Breast epithelium (tissue), 4 donors: ENCODE results near the gene IFNL4. TPM values are rescaled to one million over a fixed set of nuclear protein-coding genes. Genes with fewer than 3 reads are reported as not detected.
A peak's percentile ranks its signal among the peaks of the same experiment; 100 is the strongest.
"Not testable (repeated sequence)": the region's sequence is repeated elsewhere in the genome, so short reads cannot be mapped to it uniquely, and the experiment has no call there.

ENCODE experiments used
- DNase-seq, 2 donors: peaks; one replicate each; pipeline ENCODE4 v3.0.0-alpha.2; 2019; ENCODE audit warnings: low spot score in 2 of 2
- H3K27ac ChIP-seq, 2 donors: fragments of 200-600 bp; sonication (generic) in 1 of 2; one replicate each; pipeline ENCODE4 v1.5.1; 2016 to 2019; ENCODE audit warnings: mild to moderate bottlenecking in 1 of 2
- H3K27me3 ChIP-seq, 2 donors: fragments of 200-600 bp; sonication (generic) in 1 of 2; one replicate each; pipeline versions ENCODE4 v1.5.1 to v1.6.0; 2017 to 2019; ENCODE audit warnings: control low read depth in 1 of 2, mild to moderate bottlenecking in 1 of 2
- H3K36me3 ChIP-seq: fragments of 200-600 bp; one replicate; pipeline ENCODE4 v1.5.1; 2019
- H3K4me1 ChIP-seq, 2 donors: fragments of 200-600 bp; sonication (generic); one replicate each; pipeline ENCODE4 v1.5.1; 2016 to 2019; ENCODE audit warnings: control low read depth in 1 of 2
- H3K4me3 ChIP-seq, 3 donors: fragments of 200-600 bp; sonication (generic); 1 replicate in 2 of 3; 2 replicates in 1 of 3; pipeline ENCODE4 v1.5.1; 2016 to 2019; ENCODE audit warnings: mild to moderate bottlenecking in 3 of 3, moderate library complexity in 2 of 3
- H3K9me3 ChIP-seq, 2 donors: fragments of 200-600 bp; sonication (generic) in 1 of 2; one replicate each; pipeline ENCODE4 v1.5.1; 2016 to 2019; ENCODE audit warnings: control low read depth in 1 of 2
- CTCF ChIP-seq, 3 donors: fragments of 450-650 bp; IDR thresholded peaks; one replicate each; pipeline ENCODE4 v1.5.1; 2016 to 2017; ENCODE audit warnings: antibody characterized with exemption in 3 of 3, mild to moderate bottlenecking in 3 of 3, moderate library complexity in 3 of 3
- POLR2A ChIP-seq: fragments of 450-650 bp; IDR thresholded peaks from one replicate; pipeline ENCODE4 v1.6.1; 2016; ENCODE audit warnings: antibody characterized with exemption, mild to moderate bottlenecking, moderate library complexity
- POLR2AphosphoS5 ChIP-seq, 3 donors: sonication (generic); formaldehyde crosslinking; IDR thresholded peaks; one replicate each; pipeline ENCODE4 v1.6.1; 2017; ENCODE audit warnings: antibody characterized with exemption in 3 of 3
- intact Hi-C: fragments of 100-400 bp; cut with DNase I; formaldehyde crosslinking; loops from one replicate; pipeline ENCODE4 v1.15.1; 2023; ENCODE audit warnings: low total_unique reads
- total RNA-seq, 3 donors: library from RNA; depleted of rRNA; stranded (reverse); fragments of >200 nt; gene quantifications; one replicate each; pipeline ENCODE4 v1.1.0, GENCODE V29; 2016

Gene IFNL4
- total RNA-seq, 3 donors from 2014 or later, result not detected

DNA sequence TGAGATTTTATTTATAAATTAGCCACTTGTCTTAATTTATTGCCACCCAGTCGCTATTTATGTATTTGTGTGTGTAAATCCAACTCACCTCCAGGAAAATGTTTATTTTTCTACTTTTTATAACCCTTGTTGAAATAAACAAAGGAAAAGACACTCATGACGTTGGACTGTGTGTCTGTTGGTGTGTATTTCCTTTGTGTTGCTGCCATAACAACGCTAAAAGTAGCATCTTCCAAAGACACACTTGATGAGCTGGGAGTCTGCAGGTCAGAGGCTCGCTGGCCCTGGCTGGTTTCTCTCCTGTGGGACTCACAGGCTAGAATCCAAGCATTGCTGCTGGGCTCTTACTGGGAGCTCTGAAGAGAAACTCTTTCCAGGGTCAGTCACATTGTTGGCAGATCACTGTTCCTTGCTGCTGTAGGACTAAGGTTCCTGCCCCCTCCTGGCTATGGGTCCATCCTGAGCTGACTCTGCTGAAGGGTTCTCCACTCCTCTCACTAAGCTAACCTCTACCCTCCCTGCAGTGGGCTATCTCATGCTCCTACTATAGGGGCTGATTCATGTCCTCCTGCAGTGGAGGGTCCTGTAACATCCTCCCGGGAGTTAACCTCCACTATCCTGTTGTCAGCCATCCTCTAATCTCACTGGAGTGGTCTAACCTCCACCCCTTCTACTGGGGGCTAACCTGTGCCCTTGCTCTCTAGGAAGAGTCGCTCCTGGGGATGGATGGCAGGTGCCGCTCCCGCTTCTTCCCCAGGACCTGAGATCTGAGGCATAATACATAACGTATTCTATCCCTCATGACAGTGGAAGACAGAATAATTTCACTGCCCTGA lies 21.6 kb upstream of the IFNL4 start:
- intact Hi-C loops, result no loop called here
- H3K4me3 ChIP-seq, result no peak overlapping the region
- no peaks in the 10 kb centered on the region for H3K36me3 ChIP-seq
- no peak for DNase-seq
- H3K27ac ChIP-seq, result no peak overlapping the region
- H3K27me3 ChIP-seq, result peaks cover 0 to 4% of the 10 kb centered on the region in 2 donors
- no peaks in the 10 kb centered on the region for H3K4me1 ChIP-seq
- TF ChIP-seq CTCF (IDR thresholded peaks at IDR 0.05) (no peak), POLR2AphosphoS5 (IDR thresholded peaks at IDR 0.05) (no peak), POLR2A (no peak)
- H3K9me3 ChIP-seq, result no peaks in the 10 kb centered on the region

GRCh38 chr19:39269369-39269768 lies 20.7 kb upstream of the IFNL4 start:
- intact Hi-C loops, H3K4me1 ChIP-seq, H3K36me3 ChIP-seq, H3K9me3 ChIP-seq, DNase-seq, H3K4me3 ChIP-seq, H3K27ac ChIP-seq: not testable (repeated sequence)
- H3K27me3 ChIP-seq, result peaks cover 0 to 12% of the 10 kb centered on the region in 2 donors

GRCh38 chr19:39268531-39269223 lies 20.0 kb upstream of the IFNL4 start:
- H3K27me3 ChIP-seq, result peaks cover 4 to 19% of the 10 kb centered on the region in 2 donors
- H3K36me3 ChIP-seq, H3K4me1 ChIP-seq, H3K4me3 ChIP-seq, H3K9me3 ChIP-seq, intact Hi-C loops, DNase-seq, H3K27ac ChIP-seq: not testable (repeated sequence)

DNA sequence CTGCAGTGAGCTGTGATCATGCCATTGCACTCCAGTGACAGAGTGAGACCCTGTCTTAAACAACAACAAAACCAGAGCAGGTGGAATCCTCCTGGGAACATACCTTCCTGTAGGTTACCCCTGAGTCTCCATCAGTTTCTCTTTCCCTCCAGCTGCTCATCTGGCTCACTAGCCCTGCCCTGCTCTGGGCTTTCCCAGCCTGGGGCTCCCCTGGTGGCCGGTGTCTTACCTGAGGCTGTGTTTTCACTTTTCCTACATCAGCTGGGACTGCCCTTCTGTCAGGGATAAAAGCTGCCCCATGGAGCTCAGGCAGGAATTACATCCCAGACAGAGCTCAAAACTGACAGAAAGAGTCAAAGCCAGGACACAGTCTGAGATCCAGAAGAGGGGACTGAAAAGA lies 19.4 kb upstream of the IFNL4 start, which contains the start of gene IFNL2:
TSS of gene IFNL2 (plus strand) at position 312 of the 400 bp plus-strand sequence. CDS start 173 bp downstream, outside the sequence.
- peaks cover 4 to 25% of the 10 kb centered on the region in 2 donors for H3K27me3 ChIP-seq
- H3K9me3 ChIP-seq, H3K4me3 ChIP-seq, H3K4me1 ChIP-seq, H3K36me3 ChIP-seq, intact Hi-C loops, H3K27ac ChIP-seq, DNase-seq: not testable (repeated sequence)

GRCh38 chr19:39265321-39265916 lies 16.8 kb upstream of the IFNL4 start:
- DNase-seq, result no peak
- H3K4me3 ChIP-seq, result no peak overlapping the region
- no peaks in the 10 kb centered on the region for H3K4me1 ChIP-seq
- no peaks in the 10 kb centered on the region for H3K36me3 ChIP-seq
- intact Hi-C loops, result no loop called here
- H3K27ac ChIP-seq, result no peak overlapping the region
- H3K9me3 ChIP-seq, result no peaks in the 10 kb centered on the region
- H3K27me3 ChIP-seq, result peaks cover 4 to 41% of the 10 kb centered on the region in 2 donors
- no peak for TF ChIP-seq POLR2AphosphoS5 (IDR thresholded peaks at IDR 0.05)
- TF ChIP-seq POLR2A, result no peak
- TF ChIP-seq CTCF (IDR thresholded peaks at IDR 0.05), result no peak

DNA sequence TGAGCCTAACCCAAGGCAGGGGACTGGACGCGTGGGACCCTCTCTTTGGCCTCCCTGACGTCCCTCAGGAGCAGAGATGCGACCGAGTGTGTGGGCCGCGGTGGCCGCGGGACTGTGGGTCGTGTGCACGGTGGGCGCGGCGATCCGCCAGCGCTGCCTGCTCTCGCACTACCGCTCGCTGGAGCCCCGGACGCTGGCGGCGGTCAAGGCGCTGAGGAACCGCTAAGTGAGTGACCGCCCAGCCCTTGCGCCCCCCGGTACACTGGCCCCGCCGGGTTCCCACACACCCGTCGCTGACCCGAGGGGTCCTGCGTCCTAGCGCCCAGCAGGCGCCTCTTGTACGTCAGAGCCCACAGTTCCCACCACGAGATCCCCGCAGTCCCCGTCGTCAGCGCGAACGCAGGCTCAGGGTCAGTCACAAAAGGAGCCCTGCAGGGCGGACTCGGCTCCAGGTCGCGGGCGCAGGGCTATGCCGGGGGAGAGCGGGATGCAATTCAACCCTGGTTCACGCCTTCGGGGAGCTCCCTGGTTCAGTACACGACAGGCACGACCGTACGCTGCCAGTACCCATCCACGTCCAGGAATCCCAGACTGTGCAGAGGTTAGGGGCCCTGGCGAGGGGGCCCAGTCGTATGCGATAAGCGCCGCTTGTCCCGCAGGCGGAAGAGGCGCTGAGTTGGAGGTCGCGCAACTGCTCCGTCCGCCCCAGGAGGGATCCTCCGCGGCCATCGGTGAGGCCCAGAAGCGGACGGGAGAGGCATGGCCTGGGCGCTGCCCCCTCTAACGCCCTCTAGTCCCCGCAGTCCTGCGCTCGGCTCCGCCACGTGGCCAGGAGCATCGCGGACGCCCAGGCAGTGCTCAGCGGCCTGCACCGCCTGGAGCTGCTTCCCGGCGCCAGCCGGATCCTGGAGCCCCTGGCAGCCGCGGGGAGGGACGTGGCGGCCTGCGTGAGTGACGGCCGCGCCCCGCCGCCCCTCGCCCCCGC lies 15.9 kb upstream of the IFNL4 start:
- Histone ChIP-seq H3K9me3 (no peaks in the 10 kb centered on the region), H3K27me3 (peaks cover 4 to 46% of the 10 kb centered on the region in 2 donors), H3K4me3 (peak overlapping the region in 1 of 3 donors; percentile 35), H3K27ac (no peak overlapping the region), H3K4me1 (no peaks in the 10 kb centered on the region), H3K36me3 (no peaks in the 10 kb centered on the region)
- intact Hi-C loops, result no loop called here
- TF ChIP-seq POLR2AphosphoS5 (IDR thresholded peaks at IDR 0.05), result no peak
- TF ChIP-seq POLR2A, result no peak
- TF ChIP-seq CTCF (IDR thresholded peaks at IDR 0.05), result no peak
- no peak for DNase-seq
